Measurements from ENCODE around the gene SEL1L. TPM values are rescaled to one million over a fixed set of nuclear protein-coding genes. Genes with fewer than 3 reads are reported as not detected.
"Not testable (repeated sequence)": the region's sequence is repeated elsewhere in the genome, so short reads cannot be mapped to it uniquely, and the experiment has no call there.

SEL1L gene
- total RNA-seq, 1 donor from 2014 or later = 54.0 TPM

DNA sequence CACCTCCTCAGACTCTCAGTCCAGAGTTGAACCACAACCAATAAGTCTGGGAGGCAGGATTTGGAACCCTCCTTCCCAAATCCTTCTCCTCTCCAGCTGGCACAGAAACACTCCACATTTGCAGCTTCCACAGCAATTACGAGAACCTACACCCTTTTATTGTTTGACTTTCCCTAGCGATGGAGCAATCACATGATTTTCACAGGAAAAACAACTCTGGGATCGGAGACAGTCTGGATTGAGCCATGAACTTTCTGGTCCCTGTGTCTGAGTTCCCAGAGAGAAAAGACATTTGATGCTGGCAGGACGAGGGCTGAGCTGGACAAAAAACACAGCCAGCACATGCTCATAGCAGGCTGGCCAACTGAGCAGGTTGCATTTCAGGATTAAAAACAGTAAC, 84.5 kb downstream of the SEL1L start:
- peak; percentile 46 to 84 for DNase-seq (ENCODE audit: low read depth in 2 of 2)

DNA sequence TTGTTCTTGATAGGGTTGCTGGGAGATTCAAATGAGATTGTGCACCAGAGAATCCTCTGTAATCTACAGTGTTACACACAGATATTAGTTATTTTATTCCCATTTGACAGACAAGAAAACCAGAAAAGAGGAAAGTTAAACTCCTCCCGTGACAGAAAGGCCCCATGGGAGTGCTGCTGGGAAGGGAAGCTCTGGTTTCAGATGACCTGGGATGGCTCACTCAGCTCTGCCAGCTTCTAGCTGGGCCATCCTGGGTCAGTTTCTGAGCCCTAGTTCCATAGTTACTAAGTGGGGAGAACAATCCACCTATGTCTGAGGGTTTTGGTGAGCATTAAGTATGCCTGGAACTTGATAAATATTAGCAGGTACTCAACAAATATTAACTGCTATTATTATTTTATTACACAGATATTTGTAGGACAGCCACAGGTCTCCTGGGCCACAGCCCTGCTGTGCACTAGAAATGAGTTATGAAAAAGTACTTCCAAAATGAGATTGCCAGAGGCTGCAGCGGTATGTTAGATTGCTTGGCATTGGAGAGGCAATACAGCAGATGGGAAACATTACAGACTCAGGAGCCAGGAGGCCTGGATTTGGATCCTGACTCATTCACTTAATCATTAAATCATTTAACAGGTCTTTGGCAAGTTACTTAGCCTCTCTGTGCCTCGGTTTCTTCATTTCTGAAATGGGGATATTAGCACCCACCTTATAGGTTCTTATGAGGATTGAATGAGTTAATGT, 86.5 kb downstream of the SEL1L start:
- no peak for DNase-seq (ENCODE audit: low read depth in 2 of 2)

DNA sequence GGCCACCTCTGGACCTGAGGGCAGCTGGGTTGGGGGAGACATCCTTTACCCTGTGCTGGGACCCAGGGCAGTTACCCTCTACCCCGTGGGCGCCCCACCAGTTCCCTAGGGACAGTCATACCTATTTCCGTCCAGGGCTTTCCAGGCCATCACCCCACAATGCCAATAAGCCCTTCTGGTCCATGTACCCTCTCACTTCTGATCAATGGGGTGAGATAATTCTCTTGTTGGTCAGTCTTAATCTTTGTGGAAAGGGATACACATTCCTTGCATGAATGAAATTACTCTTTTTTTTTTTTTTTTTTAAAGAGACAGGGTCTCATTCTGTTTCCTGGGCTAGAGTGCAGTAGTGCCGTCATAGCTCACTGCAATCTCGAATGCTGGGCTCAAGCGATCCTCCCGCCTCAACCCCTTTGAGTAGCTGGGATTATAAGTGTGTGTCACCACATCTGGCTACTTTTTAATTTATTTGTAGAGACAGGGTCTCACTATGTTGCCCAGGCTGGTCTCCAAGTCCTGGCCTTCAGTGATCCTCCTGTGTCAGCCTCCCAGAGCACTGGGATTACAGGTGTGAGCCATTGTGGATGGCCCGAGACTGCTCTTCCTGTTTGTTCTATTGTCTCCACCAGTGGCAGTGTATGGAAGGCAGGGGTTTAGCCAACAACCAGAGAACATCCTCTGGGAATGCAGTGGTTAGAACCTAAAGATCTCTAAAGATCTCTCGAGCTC, 87.2 kb downstream of the SEL1L start:
- no peak for DNase-seq (ENCODE audit: low read depth in 2 of 2)

DNA sequence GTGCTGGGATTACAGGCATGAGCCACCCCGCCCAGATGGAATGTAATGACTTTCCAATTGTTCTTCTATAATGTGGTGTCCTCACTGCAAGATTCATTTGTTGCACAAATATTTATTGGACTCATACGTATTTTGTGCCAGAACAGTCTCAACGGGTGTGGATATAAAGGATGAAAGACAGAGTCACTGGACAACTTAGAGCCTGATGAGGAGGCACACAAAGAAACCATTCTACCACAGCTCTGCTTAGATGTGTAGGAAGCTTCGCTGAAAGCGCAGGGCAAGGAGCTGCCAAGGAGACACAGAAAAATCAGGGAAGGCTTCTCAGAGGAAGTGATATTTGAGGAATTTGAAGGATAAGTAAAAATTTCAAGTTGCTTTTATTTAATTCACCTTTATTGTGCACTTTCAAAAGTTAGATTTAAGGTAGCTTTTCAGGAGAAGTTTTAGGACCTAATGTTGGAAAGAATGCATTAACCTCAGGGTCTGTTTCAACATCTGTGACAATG, 92.0 kb downstream of the SEL1L start:
- DNase-seq (ENCODE audit: low read depth in 2 of 2) = no peak

DNA sequence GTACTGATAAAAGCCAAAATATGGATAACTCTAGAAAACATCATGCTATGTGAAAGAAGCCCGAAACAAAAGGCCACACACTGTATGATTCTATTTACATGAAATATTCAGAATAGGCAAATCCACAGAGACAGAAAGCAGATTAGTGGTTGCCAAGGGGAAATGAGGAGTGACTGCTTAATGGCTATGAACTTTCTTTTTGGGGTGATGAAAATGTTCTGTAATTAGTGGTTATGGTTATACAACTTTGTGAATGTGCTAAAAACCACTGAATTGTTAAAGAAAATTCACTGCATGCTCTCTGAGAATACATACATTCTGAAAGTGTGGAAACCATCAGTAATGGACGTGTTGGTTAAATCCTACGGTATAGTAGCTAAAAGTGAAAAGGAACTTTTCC, 93.6 kb downstream of the SEL1L start:
- no peak for DNase-seq (ENCODE audit: low read depth in 2 of 2)

DNA sequence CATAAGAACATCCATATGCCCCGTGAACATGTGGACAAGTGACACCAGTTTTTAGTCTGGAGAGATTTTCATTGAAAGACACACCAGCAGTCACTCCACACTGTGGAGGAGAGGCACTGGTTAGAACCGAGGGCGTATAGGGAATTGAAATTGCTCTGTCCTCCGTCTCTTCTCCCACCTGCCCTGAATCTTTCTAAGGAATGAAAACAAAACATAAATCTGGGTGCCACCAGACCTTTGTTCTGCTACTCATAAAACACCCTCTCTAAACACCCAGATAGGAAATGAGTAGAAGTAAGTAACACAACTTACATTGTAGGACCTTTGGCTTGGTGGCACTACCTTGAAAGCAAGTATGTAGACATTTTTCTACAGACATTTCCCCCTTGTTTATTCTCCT, 96.4 kb downstream of the SEL1L start:
- no peak for DNase-seq (ENCODE audit: low read depth in 2 of 2)

DNA sequence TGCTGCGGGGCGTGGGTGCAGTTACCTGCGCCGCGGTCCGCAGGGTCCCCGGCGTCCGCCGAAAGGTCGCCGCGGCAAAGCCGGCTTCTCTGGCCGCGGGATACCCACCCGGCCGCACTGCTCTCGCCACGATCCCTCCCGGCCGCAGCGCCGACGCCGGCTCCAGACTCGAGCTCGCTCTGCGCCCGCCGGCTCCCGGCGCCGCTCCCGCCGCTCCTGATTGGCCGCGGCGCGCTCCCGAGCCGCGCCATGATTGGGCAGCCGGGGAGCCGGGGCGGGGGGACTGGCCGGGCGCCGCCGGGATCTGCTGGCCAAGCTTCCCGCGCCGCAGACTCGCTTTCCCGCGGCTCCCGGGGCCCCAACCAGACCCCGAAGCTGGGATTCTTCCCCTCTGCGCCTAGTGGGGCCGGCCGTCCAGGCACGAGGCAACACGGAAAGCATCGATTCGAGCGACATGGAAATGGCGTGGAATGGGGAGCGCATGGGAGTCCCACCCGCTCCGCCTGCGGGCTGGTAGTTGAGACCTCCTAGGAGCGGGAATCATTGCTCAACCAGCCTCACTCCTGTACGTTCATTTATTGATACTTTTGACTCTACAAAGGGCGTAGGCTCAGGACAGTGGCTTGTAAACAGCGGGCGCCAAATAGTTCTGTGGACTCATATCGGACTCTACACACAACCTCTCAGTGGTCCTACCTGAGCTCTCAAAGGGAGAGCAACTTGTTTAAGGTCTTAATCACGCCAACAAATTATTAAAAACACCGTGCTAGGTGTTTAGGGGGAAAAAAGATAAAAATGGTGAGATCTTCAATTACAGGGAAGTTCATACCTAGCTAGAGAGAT, 97.1 kb downstream of the SEL1L start:
- peak; percentile 45 to 75 for DNase-seq (ENCODE audit: low read depth in 2 of 2)

DNA sequence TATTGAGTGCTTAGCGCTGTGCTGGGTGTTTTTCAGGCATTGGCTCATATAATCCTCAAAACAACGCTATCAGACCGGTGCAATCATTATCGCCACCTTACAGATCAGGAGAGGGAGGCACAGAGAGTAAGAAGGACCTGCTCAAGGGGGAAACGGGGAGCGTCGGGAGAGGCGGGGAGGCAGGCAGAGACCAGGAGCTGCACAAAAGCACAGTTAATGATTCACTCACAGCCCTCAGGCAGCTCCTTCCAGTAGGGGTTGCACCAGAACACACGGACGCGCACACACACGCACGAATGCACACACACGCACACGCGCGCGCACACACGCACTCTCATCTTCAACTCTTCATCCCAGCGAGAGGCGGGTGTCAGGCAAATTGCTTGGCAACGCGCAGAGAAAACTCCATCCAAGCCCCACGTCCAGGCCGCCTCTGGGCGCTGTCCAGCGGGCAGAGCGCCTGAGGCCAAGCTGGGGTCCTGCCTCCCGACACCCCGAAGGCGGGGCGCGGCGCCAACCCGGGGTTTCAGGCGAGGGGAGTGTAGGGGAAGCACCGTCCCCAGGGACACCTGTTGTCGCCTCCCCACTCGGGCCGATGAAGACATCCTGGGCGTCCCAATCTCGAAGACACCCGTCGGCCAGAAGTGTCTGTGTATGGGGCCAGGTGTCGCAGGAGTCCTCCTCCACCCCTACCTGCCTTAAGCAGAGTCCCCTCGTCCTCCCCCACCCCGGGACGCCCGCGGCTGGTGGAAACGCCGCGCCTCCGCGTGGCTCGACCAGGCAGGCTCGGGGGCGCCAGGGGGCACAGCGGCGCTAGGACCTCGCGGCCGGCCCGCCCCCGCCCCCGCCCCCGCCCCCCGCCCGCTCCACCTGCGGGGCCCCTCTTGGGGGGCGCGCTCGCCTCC, 98.0 kb downstream of the SEL1L start:
- peak; percentile 45 to 47 for DNase-seq (ENCODE audit: low read depth in 2 of 2)

DNA sequence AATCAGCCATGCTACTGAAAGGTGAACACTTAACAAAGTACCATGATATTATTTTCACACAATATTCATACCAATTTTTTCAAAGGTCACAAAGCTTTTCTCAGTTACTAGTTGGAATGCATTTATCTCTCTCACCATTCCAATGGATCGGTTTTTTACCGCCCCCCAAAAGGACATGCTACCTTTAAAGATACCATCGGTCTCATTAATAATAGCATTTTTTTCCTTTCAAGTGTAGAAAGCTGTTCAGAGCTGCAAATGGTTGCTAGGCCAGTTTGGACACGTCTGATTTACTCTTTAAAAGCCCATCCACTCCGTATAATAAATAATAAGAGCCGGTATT, 98.6 kb downstream of the SEL1L start:
- DNase-seq (ENCODE audit: low read depth in 2 of 2) = no peak

DNA sequence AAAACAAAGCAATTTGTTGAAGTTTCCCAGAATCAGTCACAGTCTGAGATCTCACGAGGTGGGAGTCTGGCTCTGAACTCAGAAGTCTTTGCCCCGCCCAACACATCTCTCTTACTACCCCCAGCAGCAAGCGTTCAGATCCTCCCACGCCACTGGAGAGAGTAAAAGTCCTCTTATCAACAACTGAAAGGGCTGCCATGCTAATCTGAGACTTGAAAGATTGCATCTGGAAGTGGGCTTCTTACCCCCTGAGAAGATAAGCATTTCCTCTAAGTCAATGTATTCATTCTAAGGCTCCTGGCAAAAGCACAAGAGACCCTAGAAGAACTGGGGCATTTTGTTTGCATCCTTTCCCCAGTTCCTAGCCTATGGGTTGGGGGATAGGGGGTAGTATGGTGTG, 99.4 kb downstream of the SEL1L start:
- DNase-seq (ENCODE audit: low read depth in 2 of 2) = no peak

DNA sequence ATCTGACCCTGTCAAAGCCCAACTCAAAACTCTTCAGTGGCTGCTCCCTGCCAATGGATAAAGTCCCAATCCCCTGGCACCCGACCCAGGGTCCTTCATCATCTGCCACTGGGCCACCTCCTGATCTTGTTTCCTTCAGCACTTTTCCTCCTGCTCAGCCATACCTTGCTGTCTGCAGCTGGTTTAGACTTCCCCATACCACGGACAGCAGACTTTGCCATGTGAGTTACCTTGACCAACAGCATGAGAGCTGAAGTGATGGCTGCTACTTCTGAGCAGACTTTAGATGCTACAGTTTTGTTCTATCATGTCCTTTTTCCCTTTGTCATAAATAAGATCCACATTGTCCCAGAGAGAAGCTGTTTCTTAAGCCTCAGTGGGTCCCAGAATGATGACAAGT, 100.3 kb downstream of the SEL1L start:
- no peak for DNase-seq (ENCODE audit: low read depth in 2 of 2)

DNA sequence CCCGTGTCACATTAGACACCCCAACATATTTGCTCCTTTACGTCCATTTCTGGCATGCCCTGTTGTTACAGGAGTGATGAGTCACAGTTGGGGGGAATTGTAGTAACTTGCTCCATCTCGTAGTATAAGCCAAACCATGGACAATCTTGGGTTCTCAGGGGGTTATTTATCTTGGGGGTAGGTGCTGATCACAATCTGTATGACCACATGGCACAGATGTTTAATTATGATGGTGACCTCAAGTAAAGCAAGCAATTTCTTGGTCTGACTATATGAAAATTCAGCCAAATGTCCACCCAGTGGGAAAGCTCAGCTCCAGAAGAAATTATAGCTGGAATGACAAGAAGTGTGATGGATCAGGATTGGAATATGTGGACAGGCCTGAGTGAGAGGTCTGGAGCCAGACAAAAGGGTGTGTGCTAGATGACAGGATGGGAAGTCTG, 101.4 kb downstream of the SEL1L start:
- DNase-seq (ENCODE audit: low read depth in 2 of 2) = no peak

DNA sequence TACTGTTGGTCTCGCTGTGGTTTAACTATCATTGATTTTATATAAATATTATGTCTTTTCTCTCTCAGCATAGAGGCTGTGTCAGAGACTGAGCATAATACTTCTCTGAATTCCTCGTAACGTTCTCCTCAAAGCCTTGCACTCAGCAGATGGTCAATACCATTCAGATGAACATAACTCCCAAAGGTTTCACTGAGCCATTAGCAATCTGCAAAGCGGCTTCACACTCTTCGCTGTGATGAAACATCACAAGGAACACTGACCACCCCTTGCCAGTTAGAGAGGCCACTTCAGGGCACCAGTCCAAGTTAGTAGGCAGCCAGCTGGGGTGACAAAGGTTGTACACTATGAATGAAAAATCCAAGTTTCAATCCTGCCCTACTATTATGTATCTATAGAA, 103.4 kb downstream of the SEL1L start:
- no peak for DNase-seq (ENCODE audit: low read depth in 2 of 2)

DNA sequence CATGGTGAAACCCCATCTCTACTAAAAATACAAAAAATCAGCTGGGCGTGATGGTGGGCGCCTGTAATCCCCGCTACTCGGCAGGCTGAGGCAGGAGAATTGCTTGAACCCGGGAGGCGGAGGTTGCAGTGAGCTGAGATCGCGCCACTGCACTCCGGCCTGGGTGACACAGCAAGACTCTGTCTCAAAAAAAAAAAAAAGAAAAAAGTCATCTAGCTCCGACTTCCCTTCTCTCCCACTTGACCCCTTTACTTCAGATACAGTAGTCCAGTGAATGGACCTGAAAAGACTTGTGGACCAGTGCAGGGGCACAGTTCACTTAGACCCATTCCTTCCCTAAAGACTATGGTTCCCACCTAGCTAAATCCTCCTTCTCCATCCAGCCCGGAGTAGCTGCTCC, 103.9 kb downstream of the SEL1L start:
- not testable (repeated sequence) for DNase-seq (ENCODE audit: low read depth in 2 of 2)

DNA sequence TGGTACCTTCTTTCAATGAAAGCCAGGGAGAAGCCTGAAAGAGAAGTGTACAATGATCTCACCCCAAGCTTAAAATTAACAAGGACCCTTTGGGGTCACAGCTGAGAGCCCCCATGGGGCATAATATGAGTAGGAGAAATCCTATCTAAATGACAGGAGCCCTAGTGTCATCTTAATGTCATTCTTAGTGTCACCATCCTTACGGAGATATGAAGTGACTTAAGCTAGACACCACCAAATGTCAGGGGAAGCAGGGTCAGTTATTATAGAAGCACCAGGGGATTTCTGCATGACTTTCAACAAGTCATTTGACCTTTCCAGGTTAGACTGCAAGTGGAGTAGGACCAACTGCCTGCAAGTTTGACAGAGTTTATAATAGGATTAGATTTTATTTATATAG, 104.6 kb downstream of the SEL1L start:
- no peak for DNase-seq (ENCODE audit: low read depth in 2 of 2)

DNA sequence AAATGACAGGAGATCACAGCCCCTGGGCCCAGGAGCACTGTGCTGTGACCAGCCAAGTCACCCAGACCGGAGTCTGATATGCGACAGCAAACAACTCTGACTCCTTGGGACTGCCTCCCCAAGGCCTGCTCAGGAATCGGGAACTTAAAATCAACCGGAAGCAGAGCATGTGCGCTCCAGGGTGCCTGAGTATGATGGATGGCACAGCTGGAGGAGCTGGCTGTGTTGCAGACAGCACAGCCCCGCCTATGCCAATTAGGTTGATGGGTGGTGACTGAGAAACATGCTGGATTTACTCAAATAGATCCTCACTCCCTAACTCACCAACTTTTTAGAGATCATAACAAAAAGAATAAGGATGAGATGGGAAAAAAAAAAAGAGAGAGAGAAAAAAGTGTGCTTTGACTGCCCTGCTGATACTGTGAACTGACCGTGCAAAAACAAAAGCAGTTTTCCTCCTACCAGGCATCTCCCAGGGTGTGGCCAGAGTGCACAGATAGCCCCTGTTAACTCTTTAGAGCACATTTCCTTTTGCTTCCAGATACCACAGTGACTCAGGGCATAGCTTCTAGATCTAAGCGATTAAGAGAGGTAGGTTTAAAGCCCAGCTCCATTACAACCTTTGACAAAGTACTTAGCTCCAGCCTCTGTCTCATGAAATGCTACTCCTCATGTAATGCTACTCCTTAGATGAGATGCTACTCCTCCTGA, 106.2 kb downstream of the SEL1L start:
- no peak for DNase-seq (ENCODE audit: low read depth in 2 of 2)

DNA sequence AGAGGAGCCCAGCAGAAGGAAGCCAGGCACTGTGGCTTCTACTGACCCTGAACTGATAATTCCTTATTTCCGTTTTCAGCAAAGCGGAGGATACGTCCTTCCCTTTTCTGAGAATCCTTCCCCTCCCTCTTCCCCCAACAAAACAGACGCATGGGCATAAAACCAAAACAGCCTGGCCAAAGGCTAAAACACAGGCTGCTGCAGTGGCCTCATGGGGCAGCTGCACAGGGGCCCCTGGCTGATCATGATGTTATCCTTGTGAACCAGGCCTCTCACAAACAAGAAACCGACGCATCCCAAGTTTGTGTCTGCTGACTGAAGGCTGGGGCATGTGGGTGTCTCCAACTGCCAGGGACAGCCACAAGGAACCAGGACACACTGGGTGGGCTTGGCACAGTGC, 110.1 kb downstream of the SEL1L start:
- DNase-seq (ENCODE audit: low read depth in 2 of 2) = no peak

All from dermis microvascular lymphatic vessel endothelial cell (primary cell).